ENCODE results near the gene NXPH2.

NXPH2 gene

GRCh38 chr2:138640921-138641676 lies 139.1 kb downstream of the NXPH2 start:
- Mint-ChIP-seq H3K27ac (no peak overlapping the region), H3K4me3 (no peak overlapping the region), H3K4me1 (no peaks in the 10 kb centered on the region), H3K9me3 (no peaks in the 10 kb centered on the region), H3K36me3 (ENCODE audit: low read depth) (no peaks in the 10 kb centered on the region), H3K27me3 (ENCODE audit: low read depth, poor library complexity) (peaks cover 4% of the 10 kb centered on the region)
- TF ChIP-seq CTCF (IDR thresholded peaks at IDR 0.05): no peak
- DNase-seq: no peak

GRCh38 chr2:138637686-138638085 lies 142.5 kb downstream of the NXPH2 start:
- no peak for TF ChIP-seq CTCF (IDR thresholded peaks at IDR 0.05)
- Mint-ChIP-seq H3K36me3 (ENCODE audit: low read depth) (no peaks in the 10 kb centered on the region), H3K27me3 (ENCODE audit: low read depth, poor library complexity) (peaks cover 4% of the 10 kb centered on the region)

GRCh38 chr2:138637061-138637460 lies 143.1 kb downstream of the NXPH2 start:
- Mint-ChIP-seq H3K27me3 (ENCODE audit: low read depth, poor library complexity) (peaks cover 4% of the 10 kb centered on the region), H3K9me3 (peaks cover 8% of the 10 kb centered on the region), H3K4me3 (no peak overlapping the region), H3K27ac (no peak overlapping the region), H3K4me1 (no peaks in the 10 kb centered on the region), H3K36me3 (ENCODE audit: low read depth) (no peaks in the 10 kb centered on the region)
- TF ChIP-seq CTCF (IDR thresholded peaks at IDR 0.05): no peak
- no peak for DNase-seq

More at GRCh38 chr2:138637686-138638085, 142.5 kb downstream of the NXPH2 start:
- Mint-ChIP-seq H3K4me3 (no peak overlapping the region), H3K4me1 (no peaks in the 10 kb centered on the region), H3K27ac (no peak overlapping the region), H3K9me3 (peaks cover 3% of the 10 kb centered on the region)
- DNase-seq: no peak

- H3K27me3 Mint-ChIP-seq (ENCODE audit: low read depth, poor library complexity): peaks cover 4% of the 10 kb centered on the region
- H3K4me3 Mint-ChIP-seq: no peak overlapping the region
- H3K9me3 Mint-ChIP-seq: peaks cover 10% of the 10 kb centered on the region
- TF ChIP-seq CTCF (IDR thresholded peaks at IDR 0.05): no peak
- H3K27ac Mint-ChIP-seq: no peak overlapping the region
- H3K4me1 Mint-ChIP-seq: no peaks in the 10 kb centered on the region
- DNase-seq: no peak
- H3K36me3 Mint-ChIP-seq (ENCODE audit: low read depth): no peaks in the 10 kb centered on the region
Measured at GRCh38 chr2:138633049-138633448, 147.1 kb downstream of the NXPH2 start.

- H3K9me3 Mint-ChIP-seq: peaks cover 10% of the 10 kb centered on the region
- no peaks in the 10 kb centered on the region for H3K36me3 Mint-ChIP-seq (ENCODE audit: low read depth)
- no peak for DNase-seq
- H3K27ac Mint-ChIP-seq: no peak overlapping the region
- TF ChIP-seq CTCF (IDR thresholded peaks at IDR 0.05): no peak
- H3K27me3 Mint-ChIP-seq (ENCODE audit: low read depth, poor library complexity): peaks cover 4% of the 10 kb centered on the region
- no peak overlapping the region for H3K4me3 Mint-ChIP-seq
- peaks cover 8% of the 10 kb centered on the region for H3K4me1 Mint-ChIP-seq
Measured at GRCh38 chr2:138632066-138632620, 148.0 kb downstream of the NXPH2 start.

- no peak for TF ChIP-seq CTCF (IDR thresholded peaks at IDR 0.05)
- no peak for DNase-seq
- peaks cover 6% of the 10 kb centered on the region for H3K27me3 Mint-ChIP-seq (ENCODE audit: low read depth, poor library complexity)
Measured at GRCh38 chr2:138630164-138630563, 150.0 kb downstream of the NXPH2 start.

More at GRCh38 chr2:138630164-138630563, 150.0 kb downstream of the NXPH2 start:
- H3K4me1 Mint-ChIP-seq: peaks cover 12% of the 10 kb centered on the region
- H3K9me3 Mint-ChIP-seq: peaks cover 10% of the 10 kb centered on the region
- no peak overlapping the region for H3K4me3 Mint-ChIP-seq
- no peaks in the 10 kb centered on the region for H3K36me3 Mint-ChIP-seq (ENCODE audit: low read depth)
- no peak overlapping the region for H3K27ac Mint-ChIP-seq

Measured in nephron progenitor cell (in vitro differentiated cells).